MM.1S (cell line): ENCODE results near the gene KLHL3.

Source experiments
- EZH2 ChIP-seq: fragments of 300-600 bp; sonication (generic); optimal IDR thresholded peaks from 2 replicates; pipeline ENCODE3; 2017; ENCODE audit warnings: low read depth, mild to moderate bottlenecking, antibody characterized with exemption, low read length, mixed read lengths
- TF ChIP-seq, protein P1 (sequence below): fragments of 300-600 bp; sonication (generic); IDR thresholded peaks from 2 replicates; pipeline ENCODE4 v1.5.1; 2016; ENCODE audit warnings: antibody characterized with exemption, low read length, mixed read lengths

DNA sequence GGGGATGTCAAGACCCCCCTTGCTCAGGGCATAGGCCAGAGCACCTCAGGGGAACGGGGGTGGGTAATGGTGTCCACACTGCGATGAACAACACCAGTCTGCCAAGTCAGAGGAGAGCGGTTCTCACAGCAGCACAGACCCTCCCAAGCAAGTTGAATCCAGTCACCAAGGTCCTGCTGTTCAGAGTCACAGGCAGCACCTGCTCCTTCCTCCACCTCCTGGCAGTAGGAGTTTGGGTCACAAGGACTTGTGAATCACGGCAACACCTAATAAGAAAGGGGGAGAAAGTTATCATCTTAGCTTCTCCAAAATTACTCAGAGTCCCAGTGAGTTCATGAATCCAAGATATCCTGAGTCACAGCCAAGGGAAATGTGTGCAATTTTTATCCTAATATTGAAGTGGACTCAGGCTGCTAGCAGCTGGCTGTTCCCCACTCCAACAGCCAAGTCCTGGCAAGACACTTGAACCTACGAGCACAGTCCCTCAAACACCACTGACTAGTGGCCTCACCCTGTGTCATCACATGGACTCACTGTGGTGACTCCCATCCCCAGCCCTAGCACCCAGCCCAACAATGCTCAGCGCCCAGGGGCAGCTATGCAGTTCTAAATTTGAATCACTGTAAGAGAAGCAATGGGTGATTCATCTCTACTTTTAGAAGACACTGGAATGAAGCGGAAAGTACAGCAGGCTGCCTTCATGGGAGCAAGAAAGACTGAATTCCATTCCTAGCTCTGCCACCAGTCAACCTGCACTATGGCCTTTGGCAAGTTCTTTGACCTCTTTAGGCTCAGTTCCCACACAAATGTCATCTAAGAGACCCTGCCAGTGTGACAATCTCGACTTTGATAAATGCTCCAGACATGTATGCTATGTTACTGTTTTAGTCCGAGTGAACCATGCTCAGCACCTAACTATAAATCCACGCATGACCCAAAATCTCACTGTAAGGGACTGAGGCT, 113.7 kb downstream of the KLHL3 start:
- TF ChIP-seq, protein P1, sequence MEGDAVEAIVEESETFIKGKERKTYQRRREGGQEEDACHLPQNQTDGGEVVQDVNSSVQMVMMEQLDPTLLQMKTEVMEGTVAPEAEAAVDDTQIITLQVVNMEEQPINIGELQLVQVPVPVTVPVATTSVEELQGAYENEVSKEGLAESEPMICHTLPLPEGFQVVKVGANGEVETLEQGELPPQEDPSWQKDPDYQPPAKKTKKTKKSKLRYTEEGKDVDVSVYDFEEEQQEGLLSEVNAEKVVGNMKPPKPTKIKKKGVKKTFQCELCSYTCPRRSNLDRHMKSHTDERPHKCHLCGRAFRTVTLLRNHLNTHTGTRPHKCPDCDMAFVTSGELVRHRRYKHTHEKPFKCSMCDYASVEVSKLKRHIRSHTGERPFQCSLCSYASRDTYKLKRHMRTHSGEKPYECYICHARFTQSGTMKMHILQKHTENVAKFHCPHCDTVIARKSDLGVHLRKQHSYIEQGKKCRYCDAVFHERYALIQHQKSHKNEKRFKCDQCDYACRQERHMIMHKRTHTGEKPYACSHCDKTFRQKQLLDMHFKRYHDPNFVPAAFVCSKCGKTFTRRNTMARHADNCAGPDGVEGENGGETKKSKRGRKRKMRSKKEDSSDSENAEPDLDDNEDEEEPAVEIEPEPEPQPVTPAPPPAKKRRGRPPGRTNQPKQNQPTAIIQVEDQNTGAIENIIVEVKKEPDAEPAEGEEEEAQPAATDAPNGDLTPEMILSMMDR: no peak
- TF ChIP-seq EZH2: no peak
